ENCODE results near the gene LIPG.

Gene LIPG

DNA sequence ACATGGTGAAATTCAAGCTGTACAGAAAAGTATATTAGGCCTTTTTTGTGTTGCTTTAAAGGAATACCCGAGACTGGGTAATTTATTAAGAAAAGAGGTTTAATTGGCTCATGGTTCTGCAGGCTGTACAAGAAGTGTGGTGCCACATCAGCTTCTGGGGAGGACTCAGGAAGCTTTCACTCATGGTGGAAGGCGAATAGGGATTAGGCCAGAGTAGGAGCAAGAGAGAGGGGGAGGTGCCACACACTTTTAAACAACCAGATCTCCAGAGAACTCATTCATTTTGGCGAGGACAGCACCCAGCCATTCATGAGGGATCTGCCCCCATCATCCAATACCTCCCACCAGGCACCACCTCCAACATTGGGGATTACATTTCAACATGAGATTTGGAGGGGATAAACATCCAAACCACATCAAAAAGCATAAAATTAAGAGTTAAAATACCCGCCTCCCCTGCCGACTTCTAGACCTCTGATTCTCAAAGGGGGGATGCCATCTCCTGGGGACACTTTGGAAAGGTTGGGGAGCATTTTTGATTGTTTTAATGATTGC is 15.1 kb upstream of the LIPG start:
- DNase-seq (ENCODE audit: low read depth), result no peak

DNA sequence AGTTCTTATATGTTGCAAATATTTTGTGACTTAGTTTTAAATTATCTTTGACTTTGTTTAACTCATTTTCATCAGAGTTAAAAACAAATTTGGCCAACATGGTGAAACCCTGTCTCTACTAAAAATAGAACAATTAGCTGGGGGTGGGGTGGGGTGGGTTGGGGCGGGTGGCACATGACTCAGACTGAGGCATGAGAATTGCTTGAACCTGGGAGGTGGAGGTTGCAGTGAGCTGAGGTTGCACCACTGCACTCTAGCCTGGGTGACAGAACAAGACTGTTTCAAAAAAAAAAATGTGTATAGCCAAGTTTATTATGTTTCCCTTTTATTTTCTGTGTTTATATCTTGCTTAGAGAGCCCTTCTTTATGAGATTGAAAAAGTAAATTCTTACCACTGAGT is 14.2 kb upstream of the LIPG start:
- DNase-seq (ENCODE audit: low read depth), result no peak

DNA sequence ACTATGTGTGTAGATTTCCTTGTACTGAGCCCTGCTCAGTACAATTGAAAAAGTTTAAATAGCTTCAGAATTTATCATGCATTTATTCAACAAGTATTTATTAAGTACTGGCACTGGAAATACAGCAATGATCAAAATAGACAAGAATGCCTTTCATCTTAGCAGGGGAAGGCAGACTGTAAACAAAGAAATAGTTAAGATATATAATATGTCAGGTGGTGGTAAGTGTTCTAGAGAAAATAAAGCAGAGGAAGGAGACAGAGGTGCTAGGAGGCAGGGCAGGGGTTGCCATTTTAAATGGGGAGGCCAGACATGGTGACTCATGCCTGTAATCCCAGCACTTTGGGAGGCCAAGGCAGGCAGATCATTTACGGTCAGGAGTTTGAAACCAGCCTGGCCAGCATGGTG is 13.6 kb upstream of the LIPG start:
- peak; percentile 7 for DNase-seq (ENCODE audit: low read depth)

DNA sequence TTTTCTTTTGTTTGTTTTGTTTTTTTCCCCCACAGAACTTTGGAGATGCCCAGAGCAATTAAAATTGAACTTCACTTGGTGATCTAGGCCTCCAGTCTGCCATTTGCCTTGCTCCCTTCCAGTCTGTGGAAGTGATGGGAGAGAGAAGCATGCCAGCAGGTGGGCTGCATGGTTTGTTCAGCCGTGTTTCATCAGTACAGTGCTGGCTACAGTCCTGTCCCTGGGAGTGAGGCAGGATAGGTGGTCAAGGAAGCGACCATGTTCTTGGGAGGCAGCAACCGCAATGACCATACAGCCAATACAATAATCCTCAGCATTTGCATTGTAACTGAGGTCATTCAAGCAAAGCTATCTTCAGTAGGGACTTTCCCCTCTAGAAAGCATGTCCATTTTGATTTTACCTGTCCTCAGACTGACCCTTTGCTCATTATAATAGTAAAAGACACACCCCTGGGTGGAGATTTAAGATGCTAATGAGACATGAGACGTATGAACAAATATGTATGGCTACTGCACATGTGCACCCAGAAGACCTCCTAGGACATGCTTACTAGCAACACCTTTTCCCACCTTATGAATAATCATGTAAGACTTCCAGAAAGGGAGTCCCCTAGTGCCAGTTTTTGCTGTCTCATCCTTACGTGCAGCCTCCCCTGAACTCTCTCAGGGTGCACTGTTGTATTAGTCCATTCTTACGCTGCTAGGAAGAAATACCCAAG is 11.1 kb upstream of the LIPG start:
- no peak for DNase-seq (ENCODE audit: low read depth)

DNA sequence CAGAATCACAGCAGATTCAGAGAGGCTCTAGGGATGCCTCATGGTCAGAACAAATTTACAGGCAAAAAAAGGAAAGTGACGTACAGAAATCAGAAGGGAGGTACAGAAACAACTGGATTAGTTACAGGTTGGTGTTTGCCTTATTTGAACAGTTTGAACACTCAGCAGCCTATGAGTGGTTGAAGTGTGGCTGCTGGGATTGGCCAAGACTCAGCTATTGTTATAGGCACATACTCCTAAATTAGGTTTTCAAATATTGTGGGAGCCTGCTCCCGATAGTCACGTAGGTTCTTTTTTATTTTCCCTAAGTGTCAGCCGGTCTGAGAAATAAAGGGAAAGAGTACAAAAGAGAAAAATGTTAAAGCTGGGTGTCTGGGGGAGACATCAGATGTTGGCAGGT is 8.9 kb upstream of the LIPG start:
- DNase-seq (ENCODE audit: low read depth), result no peak

DNA sequence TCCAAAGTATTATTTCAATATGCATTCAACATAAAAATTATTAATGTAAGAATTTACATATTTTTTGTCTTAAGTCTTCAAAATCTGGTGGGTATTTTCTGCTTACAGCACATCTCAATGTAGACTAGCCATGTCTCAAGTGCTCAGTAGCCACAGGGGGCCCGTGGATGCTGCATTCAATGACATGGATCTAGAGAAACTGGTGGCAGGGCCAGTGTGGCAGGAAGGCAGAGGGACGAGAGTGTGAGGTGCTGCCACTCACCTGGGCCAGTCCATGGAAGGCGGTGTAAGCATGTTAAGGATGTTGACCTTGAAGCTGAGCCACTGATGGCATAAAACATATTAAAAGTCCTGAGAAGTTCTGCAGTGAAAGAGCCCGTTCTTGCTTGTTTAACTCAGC is 6.2 kb upstream of the LIPG start:
- no peak for DNase-seq (ENCODE audit: low read depth)

DNA sequence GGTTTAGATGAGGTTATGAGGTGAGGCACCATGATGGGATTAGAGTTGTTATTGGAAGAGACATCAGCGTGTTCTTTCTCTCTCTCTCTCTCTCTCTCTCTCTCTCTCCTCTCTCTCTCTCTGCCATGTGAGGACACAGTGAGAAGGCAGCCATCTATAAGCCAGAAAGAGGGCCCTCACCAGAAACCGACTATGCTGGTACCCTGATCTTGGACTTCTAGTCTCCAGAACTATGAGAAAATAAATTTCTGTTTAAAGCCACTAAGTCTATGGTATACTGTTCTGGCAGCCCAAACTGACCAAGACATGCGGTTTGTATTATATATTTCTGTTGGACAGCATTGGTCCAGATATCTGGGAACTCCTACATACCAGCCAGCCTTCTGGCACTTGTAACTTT is 3.5 kb upstream of the LIPG start:
- no peak for DNase-seq (ENCODE audit: low read depth)

DNA sequence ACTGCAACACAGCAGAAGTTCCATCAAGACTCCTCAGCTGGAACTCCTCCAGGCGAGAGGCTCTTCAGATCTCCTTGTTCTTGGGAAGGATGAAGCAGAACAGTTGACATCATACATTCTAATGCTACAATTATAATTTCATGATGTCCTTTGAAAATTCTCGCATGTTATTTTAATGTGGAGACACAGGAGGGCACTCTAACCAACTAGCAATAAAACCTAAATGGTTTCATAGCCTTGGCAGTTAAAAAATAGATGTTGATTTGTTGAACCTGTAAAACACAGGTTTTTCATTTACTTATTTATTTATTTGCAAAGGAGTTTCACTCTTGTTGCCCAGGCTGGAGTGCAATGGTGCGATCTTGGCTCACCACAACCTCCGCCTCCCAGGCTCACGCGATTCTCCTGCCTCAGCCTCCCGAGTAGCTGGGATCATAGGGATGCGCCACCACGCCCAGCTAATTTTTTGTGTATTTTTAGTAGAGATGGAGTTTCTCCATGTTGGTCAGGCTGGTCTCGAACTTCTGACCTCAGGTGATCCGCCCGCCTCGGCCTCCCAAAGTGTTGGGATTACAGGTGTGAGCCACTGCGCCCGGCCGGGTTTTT is 2.4 kb upstream of the LIPG start:
- peak; percentile 10 for DNase-seq (ENCODE audit: low read depth)

DNA sequence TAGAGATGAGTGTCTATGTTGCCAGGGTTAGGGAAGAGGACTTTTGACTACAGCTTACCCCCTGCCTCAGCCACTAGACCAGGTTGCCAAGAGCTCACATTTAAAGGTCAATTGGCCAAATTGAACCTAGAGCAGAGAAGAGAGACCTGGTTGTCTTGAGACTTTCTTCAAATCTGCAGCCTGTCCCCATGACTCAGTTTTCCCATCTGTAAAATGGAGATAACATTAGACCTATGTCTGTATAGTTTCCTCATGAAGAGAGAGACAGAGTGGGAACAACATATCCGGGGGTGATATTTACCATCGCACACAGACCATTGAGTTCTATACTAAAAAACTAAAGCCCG is 1.6 kb upstream of the LIPG start:
- DNase-seq (ENCODE audit: low read depth), result no peak

DNA sequence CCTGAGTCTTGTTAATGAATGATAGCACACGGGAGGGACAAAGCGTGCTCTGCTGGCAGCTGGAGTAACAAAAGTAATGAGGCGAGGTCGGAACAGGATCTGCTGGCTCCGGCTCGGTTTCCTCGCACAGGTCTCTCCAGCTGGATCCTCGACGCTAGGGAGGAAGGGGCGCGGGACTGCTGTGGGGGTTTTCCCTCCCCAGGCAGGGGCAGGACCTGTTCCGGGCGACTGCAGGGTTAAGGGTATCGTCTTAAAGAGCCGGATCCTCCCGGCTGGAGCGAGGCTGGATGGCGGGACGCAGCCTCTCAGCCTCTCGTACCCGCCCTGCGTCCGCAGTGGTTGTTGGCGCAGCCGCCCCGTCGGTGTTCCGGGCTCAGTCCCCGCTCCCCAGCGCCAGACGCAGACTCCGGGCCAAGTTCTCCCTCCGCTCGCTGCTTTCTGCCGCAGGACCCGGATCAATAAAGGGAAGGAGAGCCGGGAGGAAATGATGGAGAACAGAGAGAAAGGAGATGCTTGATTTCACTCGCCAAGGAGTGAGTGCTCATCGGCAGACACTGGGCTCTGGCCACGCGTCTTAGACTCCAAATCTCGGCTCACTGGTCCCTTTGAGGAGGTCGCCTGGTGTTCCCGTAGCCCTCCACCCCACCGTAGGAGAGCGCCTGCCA is 1.1 kb upstream of the LIPG start:
- no peak for DNase-seq (ENCODE audit: low read depth)

DNA sequence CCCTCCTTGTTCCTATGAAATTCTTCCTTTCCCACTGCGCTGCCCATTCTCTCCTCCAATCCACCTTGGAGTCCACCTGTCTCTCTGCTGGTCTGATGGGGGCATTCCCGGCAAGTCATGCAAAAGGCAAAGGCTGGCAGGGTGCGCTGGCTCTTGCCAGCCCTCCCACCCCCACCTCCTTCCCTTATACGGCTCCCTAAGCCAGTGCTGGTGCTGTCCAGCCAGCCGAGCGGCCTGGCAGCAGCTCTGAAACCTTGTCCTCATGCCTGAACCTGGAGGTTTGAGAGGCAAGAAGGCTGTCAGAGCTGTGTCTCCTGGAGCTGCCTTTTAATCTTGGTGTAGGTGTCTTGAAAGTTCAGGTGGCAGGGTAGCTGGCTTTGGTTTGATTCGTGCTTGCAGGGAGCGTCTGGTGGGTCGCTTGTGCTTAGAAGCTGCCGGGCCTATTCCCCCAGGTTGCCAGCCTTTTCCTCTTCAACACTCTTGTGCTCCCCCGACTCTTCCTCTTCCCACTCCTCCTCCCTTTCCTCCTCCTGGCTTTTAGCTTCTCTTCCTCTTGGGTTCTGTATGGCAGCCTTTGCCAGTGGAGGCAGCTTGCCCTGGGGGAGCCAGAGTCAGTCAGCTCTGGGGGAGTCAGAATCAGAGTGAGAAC is 748 bp downstream of the LIPG start:
- no peak for DNase-seq (ENCODE audit: low read depth)

DNA sequence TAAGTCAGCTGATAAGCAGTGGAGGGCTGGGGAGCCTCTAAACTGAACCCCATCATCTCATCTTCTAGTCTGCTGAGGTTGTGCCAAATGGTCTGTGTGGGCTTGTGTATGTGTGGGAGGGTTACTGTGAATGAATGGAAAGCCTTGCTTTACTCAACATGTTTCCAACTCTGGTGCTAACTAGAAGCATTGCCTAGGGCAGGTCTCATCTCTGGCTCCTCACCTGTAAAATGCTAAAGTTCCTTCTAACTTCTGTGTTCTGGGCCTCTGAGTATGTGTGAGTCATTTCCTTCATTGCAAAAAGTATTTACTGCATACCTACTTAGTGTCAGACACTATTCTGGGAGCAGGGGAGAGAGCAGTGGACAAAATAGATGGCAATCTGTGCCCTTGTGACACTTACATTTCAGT is 1.3 kb downstream of the LIPG start:
- DNase-seq (ENCODE audit: low read depth), result no peak

DNA sequence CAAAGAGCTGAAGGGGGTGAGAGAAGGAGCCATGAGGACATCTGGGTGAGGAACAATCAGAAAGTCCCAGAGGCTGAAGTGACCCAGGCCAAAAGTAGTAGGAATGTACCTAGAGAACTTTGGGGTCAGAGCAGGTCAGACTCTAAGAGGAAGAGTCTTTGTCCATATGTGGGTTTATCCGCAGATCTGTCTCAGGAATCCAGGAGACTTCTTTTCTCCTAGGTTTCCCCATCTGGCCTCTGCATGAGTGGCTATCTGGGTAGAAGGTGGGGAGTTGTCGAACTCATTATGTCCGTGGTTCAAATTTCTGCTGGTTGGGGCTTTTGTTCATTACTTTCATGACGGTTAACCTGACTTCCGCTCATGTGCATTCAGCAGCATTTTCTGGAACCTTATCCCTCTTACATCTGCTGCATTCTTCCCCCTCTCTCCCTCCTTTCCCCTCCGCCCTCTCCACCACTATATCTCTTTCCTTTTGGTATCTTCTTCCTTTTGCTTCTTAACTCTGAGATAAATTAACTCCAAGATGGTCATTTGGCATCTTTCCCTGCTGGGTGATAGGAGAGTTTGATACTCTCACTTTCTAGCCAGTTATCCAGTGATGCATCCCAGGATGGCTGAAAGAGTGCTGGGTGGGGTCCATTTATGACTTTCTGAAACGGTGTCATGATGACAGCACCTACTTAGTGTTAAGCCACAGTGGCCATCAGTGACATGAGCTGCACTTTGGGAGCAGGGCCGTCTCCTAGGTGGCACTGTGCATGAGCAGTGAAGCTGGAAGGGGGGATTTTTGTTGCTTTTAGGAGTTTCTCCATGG is 2.1 kb downstream of the LIPG start:
- no peak for DNase-seq (ENCODE audit: low read depth)

DNA sequence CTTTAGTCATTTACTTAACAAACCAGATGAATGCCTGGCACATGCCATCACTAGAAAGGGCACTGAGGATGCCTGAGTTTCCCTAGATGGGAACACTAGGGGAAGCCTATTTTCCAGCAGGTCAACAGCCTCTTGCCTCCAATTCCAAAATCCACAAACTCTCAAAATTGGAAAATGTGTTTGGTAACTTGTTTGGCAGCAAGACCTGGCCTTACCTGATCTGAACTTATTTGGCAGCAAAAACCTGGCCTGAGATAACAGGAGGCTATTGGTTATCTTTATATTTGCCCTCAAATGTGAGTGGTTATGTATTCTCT is 2.6 kb downstream of the LIPG start:
- no peak for DNase-seq (ENCODE audit: low read depth)

DNA sequence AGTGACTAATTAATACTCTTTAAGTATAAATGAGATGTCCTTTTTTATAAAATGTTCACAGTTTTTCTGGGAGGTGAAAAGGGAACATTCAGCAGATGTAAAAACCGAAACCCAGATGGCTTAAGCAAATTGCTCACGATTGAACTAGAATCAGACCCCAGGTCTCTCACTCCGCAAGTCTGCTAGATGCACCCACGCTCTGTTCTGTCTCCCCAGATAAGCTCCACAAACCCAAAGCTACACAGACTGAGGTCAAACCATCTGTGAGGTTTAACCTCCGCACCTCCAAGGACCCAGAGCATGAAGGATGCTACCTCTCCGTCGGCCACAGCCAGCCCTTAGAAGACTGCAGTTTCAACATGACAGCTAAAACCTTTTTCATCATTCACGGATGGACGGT is 3.2 kb downstream of the LIPG start:
- no peak for DNase-seq (ENCODE audit: low read depth)

DNA sequence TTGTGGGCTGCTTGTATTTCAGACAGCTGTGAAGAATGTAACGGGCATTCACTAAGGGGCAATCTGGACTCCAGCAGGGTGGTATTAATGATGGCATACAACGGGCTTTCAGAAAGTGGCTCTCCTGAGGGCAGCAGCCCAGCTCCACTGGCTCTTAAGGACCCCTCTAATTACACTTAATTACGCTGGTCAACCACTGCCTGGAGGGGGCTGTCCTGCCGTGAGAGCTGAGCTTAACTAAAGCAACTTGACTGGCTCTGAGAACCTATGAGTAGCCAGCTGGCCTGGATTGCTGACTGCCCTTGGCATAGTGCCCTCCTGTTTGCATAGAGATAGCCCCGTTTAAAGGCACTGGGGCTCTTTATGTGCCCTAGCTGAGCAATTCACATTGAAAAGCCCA is 3.8 kb downstream of the LIPG start:
- DNase-seq (ENCODE audit: low read depth), result peak; percentile 14

DNA sequence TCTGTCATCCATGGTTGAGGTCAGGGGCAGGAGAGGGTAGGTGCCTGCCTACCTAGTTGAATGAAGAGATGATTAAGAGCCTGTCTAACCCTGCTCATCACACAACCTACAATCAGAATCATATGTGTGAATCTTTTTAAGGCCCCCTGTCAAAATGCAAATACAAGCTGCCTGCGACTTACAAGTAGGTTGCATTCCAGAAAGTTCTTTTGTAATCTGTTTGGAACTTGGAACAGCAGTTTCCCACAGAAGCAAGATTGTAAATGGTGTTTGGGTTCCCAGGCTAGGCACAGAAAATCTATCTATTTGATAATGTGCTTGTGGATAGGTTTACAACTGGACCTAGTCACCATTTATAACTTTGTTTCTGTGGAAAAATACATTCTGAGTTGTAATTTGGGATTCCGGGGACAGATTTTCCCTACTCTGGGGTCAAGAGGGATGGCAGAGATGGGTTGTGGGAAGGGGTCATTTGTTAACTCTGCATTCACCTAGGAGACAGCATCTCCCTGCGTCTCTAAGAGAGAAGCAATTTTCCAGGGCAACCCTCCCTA is 4.4 kb downstream of the LIPG start:
- DNase-seq (ENCODE audit: low read depth), result no peak

DNA sequence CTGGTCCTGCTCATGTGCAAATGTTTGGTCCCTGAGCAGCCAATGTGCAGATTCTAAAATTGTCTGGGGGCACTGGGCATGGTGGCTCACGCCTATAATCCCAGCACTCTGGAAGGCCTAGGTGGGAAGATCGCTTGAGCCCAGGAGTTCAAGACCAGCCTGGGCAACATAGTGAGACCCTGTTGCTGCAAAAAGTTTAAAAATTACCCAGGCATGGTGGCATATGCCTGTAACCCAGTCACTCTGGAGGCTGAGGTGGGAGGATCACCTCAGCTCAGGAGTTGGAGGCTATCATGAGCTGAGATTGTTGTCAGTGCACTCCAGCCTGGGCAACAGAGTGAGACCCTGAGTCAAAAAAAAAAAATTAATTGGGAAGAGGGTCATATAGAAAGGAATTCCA is 5.1 kb downstream of the LIPG start:
- no peak for DNase-seq (ENCODE audit: low read depth)

DNA sequence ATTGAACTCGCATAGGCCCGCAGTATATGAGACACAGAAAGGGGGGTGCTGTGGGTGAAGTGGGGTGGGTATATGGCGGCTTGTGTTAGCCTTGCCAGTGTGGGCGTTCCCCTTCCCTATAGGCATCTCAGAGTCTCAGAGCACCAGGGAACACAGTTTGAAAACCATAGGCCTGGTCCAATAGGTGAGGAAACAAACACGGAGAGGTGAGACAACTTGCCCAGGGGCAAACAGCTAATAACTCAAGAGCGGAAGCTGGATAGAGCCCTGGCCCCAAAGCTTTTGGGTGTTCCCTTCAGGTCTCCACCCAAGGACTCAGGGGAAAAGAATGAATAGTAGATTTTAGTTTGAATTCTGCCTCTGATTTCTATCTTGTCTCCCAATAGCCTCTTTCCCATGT is 7.9 kb downstream of the LIPG start:
- DNase-seq (ENCODE audit: low read depth), result no peak

DNA sequence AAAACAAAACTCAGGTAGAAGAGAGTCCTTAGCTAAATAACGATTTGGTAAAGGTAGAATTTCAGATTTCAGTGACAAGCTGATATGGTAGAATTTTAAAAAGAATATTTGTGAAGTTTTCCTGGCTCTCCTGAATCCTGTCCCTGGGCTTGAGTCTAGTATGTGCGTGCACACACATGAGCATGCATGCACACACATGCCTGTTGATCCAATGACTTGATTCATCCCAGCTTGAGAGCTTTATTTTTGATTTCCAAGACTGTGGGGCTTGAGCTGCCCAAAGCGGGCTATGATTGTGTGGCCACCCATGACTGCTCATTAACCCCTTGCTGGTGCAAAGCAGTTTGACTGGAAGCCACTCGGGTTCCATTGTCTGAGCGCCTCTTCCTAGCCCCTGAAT is 9.0 kb downstream of the LIPG start:
- no peak for DNase-seq (ENCODE audit: low read depth)

DNA sequence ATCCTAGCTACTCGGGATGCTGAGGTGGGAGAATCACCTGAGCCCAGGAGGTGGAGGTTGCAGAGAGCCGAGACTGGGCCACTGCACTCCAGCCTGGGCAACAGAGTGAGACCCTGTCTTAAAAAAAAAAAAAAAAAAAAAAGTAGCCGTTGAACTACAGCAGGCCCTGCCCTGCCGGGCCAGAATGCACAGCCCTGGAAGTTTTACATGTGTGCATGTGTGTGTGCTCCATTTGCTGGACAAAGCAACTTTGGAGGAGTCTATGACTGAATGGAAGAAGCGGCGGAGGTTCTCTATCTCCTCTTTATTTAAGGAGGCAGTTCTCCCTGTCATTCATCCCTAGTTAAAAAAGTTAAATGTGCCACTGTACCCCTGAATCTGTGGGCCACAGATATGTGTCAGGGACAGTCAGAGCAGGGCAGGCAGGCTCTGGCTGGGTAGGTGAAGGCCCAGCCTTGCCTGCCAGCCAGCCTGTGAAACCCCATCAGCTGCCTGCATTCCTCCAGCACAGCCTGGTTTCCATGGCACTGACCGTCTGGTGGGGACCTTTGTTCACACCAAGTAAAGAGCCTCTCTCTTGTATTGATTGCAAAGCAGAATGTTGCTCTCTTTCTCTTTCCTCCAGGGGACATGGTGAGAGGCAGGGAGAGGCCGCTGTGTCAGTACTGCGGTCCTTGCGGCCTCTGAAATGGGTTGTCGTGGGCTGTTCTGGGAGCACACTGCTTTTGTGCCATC is 10.9 kb downstream of the LIPG start:
- DNase-seq (ENCODE audit: low read depth), result no peak
